GM19467 (cell line): ENCODE measurements around the gene MISFA.
"Not testable (repeated sequence)": the region's sequence is repeated elsewhere in the genome, so short reads cannot be mapped to it uniquely, and the experiment has no call there.

Experiments used
- ATAC-seq: cut with Tn5 transposase; IDR thresholded peaks from one replicate; pipeline ENCODE4 v1.9.1; 2021; ENCODE audit warnings: mild to moderate bottlenecking, moderate library complexity; ENCODE audit not compliant: unreplicated experiment

Gene MISFA

DNA sequence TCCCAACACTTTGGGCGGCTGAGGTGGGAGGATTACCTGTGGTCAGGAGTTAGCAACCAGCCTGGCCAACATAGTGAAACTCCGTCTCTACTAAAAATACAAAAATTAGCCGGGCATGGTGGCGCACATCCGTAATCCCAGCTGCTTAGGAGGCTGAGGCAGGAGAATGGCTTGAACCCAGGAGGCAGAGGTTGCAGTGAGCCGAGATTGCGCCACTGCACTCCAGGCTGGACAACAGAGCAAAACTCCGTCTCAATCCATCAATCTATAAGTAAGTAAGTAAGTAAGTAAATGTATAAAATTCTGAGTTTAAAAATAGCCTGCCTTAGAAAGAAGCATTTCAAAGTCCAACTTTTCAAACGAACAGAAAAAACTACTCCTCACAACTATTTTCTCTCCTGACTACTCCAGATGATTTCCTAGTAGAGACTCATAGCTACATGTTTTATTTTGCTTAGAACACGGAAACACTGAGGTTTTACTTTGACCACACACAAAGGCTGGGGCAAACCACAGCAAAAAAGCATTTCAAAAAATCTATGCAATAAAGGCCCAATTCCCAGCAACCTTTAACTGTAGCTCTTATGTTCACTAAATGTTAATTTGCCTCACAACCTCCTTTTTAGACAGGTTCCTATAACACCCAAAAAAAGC is 18.2 kb downstream of the MISFA start:
- ATAC-seq: no peak

DNA sequence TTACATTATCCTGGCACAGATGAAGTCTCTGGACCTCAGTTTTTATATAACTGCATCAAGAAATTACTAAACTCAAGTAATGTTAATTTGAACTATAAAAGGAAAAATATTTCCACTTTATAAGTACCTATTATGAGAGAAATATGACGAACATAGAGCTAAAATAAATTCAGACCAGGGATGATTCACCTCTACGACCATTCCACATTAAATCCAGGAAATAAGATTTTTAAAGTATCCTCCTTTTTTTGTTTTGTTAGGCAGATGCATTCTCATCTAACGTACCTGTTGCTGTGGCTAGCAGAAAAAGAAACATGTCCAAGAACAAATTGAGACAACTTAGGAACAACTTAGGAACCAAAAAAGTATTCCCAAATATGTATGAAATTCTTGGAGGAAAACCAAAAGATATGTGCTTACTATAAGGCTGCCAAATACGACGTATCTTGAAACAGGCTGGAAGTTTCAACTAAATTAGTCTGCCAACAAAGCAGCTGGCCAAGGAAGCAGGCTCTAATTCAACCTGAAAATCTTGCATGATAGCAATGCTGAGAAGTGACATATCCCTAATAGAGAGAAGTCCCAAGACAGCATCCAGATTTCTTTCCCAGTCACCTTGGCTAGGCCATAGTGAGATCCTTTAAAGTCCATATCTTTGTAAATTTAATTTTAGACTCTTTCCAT is 18.9 kb downstream of the MISFA start:
- no peak for ATAC-seq

DNA sequence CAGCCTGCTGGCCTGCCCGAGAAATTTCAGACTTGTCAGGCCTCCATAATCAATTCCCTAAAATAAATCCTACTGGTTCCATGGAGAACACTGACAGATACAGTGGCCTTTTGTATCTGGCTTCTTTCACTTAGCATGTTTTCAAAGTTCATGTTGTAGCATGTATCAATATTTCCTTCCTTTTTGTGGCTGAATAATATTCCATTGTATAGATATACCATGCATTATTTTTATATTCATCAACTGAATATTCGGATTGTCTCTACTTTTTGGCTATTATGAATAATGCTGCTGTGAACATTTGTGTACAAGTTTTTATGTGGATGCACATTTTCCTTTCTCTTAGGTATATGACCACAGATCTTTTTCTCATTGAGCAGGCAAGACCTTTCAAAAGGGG is 24.1 kb downstream of the MISFA start:
- ATAC-seq: no peak

DNA sequence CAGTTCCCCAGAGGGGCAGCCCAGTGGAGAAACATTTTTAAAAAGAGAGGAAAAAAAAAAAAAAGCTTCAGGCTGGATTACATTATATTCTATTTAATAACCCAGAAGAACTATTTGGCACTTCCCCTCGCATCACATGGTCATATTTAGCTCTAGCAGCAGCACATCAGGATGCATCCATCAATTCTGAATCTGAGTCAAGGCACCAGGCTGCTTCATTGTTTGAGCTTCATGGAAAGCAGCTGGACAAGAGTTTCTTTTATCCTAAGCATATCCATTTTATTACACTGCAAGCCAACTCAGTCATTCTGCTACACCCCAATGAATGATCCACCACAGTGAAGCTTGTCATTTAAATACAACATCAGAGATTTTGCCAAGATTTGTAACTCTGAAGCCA is 24.6 kb downstream of the MISFA start:
- ATAC-seq: no peak

DNA sequence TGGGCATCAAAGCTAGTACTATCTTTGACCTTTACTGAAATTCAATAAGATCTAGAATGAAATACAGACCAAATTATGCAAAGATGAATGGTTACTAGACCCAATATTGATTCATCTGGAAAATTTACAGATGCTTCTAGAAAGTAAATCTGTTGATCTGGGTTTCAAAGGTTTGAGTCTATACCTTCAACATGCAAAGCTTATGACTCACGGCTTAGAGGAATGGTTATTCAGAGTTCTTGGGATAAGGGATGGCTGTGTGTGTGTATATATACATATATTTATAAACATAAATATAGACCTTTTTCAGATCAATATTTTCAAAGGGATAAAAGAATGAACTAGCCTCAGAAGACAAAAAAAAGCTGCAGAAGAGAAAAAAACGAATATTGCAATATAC is 33.3 kb downstream of the MISFA start:
- no peak for ATAC-seq

DNA sequence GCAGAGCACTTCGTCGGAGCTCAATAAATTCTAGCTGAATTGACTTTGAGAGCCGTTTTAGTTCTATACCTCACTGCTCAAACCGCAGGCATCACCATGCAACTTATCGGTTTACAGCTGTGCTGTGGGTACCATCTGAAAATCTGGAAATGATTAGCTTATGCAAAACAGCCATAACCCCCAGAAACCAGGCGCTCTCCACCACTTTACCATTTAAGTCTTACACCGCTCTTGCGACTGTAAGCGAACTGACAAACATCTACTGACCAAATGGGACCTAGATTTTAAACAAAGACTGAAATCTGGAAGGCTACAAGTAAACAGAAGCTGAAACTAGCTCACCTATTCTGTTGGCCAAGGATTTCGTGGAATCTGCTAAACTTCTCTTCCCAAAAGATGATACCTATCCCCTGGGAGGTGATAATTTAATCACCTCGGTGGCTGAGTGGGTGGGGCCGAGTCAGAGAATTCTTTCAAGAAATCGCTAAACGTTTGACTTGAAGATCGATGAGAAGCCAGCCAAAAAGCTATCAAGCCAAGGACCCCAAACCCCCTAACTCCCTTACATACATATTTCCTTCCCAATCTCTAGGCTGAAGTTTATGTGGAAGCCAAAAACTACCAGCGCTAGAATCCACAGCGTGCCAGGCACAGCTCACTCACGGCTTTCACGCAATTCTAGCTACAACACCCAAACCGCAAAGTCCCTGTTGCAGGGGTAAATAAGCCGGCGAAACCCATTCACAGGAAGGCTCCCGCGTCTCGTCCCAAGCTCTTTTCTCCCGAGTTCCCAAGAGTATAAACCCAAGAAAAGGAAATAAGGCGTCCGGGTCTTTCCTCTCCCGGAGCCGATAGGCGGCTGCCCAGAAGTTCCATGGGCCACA is 33.9 kb downstream of the MISFA start:
- ATAC-seq: peak; percentile 65

DNA sequence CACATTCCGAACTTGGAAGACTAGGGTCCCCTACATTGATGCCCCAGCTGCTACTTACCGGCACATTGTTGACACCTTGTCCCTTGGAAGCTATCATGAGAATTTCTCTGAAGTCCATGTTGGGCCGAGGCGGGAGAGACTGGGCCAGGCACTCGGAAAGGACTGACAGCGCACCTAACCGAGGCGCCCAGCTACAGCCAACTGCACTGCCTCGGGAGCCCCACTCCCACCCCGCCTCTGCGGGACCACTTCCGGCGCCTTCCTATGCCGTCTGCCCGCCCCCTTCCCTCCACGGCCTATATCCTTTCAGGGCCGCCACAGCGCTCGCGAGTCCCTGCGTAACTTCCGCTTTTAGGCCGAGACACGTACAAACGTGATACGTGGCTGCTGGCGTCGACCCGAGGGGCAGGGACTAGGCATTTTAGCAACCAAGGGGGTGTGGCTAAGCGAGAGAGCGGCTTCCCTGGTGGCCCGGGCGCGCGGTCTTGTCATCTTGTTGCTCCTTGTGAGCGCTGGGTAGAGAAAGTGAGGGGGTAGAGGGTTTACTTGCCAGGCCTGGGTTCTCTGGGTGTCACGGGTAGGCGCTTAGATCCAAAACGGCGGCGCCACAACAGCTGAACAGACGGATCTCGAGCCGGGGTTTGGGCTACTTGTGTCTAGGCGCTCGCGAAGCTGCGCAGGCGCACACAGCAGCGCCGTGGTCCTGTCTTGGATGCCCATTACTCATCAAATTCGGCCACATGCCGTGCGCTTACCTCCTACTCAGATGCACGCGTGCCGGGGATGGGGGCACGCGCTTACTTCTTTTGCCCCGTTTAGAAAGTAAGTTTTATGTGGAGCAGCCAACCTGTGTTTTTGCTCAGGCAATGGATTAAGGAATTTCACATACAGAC is 34.8 kb downstream of the MISFA start, which contains the start of gene SPTY2D1:
Gene SPTY2D1, minus strand, starts transcription at position 203 of the 893 bp plus-strand sequence. Its CDS starts 85 bp downstream, at position 118.
- ATAC-seq: peak; percentile 94

DNA sequence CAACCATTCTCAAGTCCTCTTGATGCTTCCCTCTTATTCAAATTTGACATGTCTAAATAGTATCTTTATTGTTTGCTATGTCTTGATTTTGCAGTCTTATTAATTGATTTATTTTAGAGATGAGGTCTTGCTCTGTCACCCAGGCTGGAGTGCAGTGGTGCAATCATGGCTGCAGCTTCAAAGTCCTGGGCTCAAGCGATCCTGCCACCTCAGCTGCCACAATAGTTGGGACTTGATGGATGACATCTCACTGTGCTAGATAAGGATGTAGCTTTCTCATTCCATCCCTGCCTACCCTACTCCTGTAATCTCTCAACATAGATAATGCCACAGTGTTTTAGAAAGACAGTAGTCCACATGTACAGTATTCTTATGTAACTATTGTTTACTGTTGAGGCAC is 42.1 kb downstream of the MISFA start:
- ATAC-seq: no peak

DNA sequence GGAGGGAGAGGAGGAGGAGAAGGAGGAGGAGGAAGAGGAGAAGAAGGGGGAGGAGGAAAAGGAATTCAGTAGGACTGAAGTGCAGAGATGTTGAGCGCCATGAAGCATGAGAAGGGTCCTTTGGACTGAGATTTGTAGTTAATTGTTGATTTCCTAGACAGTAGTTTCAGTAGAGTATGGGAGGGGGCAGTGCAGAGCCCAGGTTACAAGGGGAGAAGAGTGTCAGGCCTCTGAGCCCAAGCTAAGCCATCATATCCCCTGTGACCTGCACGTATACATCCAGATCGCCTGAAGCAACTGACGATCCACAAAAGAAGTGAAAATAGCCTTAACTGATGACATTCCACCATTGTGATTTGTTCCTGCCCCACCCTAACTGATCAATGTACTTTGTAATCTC is 43.4 kb downstream of the MISFA start:
- not testable (repeated sequence) for ATAC-seq

DNA sequence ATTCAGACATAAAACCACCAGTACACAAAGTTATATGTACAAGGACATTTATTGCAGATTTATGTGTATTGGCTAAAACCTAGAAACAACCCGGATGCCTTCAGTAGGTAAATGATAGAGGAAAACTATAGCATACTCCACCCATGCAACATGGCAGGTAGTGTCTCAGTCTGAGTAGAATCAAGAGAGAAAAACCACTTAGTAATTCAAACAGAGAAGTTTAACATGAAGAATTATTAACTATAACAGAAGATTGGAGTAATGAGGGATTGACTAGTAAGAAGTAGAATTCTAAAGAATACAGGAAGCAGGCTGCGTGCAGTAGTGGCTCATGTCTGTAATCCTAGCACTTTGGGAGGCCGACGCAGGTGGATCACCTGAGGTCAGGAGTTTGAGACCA is 50.8 kb downstream of the MISFA start:
- peak; percentile 58 for ATAC-seq

DNA sequence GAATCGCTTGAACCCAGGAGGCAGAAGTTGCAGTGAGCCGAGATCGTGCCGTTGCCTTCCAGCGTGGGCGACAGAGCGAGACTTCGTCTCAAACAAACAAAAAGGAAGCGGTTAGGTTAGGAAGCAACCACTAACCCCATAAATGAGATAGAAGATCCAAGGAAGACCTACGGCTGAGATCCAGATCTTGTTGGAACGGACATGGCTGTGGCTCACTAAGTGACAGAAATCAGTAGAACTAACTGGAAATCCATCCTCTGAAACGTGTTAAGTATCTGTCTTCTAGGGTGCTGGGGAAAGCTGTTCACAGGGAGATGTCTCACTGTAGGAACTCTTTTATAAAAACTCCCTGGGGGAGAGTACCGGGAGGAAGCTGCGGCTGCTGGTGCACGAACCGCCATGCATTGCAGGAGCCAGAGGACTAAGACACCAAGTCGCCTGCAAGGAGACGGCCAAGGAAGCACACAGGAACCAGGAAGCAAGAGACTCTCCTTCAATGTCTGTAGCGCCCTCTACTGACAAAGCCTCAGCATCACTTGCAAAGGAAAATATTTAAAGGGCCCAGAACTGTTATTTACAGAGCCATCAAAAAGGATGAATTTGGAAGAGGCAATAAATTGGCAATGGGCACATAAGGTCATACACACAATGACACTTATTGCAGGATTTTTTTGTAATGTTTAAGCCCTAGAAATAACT is 51.4 kb downstream of the MISFA start:
- peak; percentile 75 for ATAC-seq
